KOPT-K1 (cell line): ENCODE results near the gene PTPRJ.

ENCODE experiments used
- H3K27ac ChIP-seq: fragments of 200-600 bp; sonication (generic); 2 replicates; pipeline ENCODE4 v1.5.1; 2016; ENCODE audit warnings: antibody characterized with exemption, mild to moderate bottlenecking, low read depth, low read length; ENCODE audit not compliant: poor library complexity, severe bottlenecking
- H3K36me3 ChIP-seq: fragments of 200-600 bp; sonication (generic); 2 replicates; pipeline ENCODE4 v1.5.1; 2017; ENCODE audit warnings: antibody characterized with exemption, mild to moderate bottlenecking, low read length, moderate library complexity; ENCODE audit not compliant: insufficient read depth
- H3K9me3 ChIP-seq: fragments of 200-600 bp; sonication (generic); 2 replicates; pipeline ENCODE4 v1.5.1; 2017; ENCODE audit warnings: antibody characterized with exemption, low read length, mild to moderate bottlenecking; ENCODE audit not compliant: insufficient read depth, poor library complexity, severe bottlenecking

Gene PTPRJ

GRCh38 chr11:48032721-48033120, 52.4 kb downstream of the PTPRJ start:
- no peaks in the 10 kb centered on the region for H3K9me3 ChIP-seq
- no peaks in the 10 kb centered on the region for H3K36me3 ChIP-seq
- H3K27ac ChIP-seq, result no peak overlapping the region

DNA sequence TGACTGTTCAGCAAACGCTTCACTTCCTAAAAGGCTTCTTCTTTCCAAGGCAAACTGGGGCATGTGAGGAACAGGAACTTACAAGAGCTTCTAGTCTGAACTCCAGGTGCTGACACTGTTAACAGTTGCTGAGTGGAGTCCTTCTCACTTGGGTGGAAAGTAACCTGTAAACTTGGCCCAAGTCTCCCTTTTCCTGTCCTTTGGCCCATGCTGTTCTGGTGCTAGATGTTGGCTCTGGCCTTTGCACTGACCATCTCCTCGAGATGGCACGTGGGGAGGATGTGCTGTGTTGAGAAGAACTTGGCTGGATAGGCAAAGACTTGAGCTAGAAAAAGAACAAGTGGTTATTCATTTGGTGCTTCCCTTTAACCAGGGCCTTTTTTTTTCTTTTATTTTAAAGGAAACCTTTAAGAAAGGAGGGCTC, 53.6 kb downstream of the PTPRJ start:
- Histone ChIP-seq H3K27ac (no peak overlapping the region), H3K36me3 (no peaks in the 10 kb centered on the region)

GRCh38 chr11:48034926-48035871, 54.8 kb downstream of the PTPRJ start:
- H3K9me3 ChIP-seq, result no peaks in the 10 kb centered on the region
- H3K36me3 ChIP-seq, result no peaks in the 10 kb centered on the region
- H3K27ac ChIP-seq, result no peak overlapping the region

More for the DNA sequence above, 53.6 kb downstream of the PTPRJ start:
- H3K9me3 ChIP-seq, result no peaks in the 10 kb centered on the region

DNA sequence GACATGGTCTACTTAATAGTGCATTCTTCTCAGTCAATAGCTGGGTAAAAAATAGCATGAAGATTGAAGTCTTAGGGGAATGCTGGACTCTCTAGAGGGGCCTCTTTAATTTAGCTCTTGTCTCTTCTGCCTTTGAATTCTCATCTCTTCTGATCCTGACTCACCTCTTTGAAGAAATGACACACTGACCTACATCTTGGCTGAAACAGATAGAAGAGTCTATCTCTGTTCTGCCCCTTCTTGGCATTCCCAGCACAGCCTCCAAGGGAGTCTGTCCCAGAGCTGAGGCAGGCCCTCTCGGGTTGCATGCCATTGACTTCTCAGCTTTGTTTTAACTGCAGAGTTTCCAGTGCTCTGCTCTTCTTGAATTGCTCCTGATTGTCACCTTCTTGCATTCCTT, 55.7 kb downstream of the PTPRJ start:
- H3K27ac ChIP-seq, result no peak overlapping the region
- no peaks in the 10 kb centered on the region for H3K9me3 ChIP-seq
- H3K36me3 ChIP-seq, result no peaks in the 10 kb centered on the region

- Histone ChIP-seq H3K9me3 (no peaks in the 10 kb centered on the region), H3K36me3 (no peaks in the 10 kb centered on the region), H3K27ac (no peak overlapping the region)
Observed at GRCh38 chr11:48036466-48036865, 56.1 kb downstream of the PTPRJ start.

DNA sequence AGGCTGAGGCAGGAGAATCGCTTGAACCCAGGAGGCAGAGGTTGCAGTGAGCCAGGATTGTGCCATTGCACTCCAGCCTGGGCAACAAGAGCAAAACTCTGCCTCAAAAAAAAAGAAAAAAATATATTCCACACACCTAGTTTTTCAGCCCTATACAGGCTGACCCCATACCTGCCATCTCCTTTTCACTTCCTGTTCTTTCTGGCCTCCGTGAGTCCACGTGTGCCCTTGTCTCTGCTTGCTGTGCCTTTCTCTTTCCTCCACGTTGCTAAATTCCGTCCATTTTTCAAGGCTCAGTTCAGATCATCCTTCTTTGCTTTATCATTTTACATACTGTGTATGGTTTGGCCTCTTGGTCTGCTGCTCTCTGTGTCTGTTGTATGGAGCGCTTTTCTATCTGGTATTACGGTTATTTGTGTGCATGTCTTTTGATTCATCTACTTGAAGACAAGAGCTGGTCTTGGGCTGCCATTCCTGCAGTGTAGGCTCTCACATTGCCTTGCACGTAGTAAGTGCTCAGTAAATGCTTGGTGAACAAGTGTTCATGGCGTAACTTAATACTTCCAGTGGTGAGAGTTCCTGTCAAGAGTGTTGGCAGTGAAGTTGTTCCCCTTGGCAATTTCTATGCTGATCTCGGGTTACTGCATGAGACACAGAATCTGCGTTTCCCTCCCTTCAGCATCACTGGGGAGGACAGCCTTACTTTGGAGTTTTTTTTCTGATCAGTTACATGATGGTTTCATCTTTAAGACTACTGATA, 57.5 kb downstream of the PTPRJ start:
- no peak overlapping the region for H3K27ac ChIP-seq
- H3K9me3 ChIP-seq, result no peaks in the 10 kb centered on the region
- H3K36me3 ChIP-seq, result no peaks in the 10 kb centered on the region

GRCh38 chr11:48040830-48041444, 60.6 kb downstream of the PTPRJ start:
- Histone ChIP-seq H3K27ac (no peak overlapping the region), H3K36me3 (no peaks in the 10 kb centered on the region), H3K9me3 (no peaks in the 10 kb centered on the region)

GRCh38 chr11:48041877-48042695, 61.7 kb downstream of the PTPRJ start:
- Histone ChIP-seq H3K27ac (no peak overlapping the region), H3K9me3 (no peaks in the 10 kb centered on the region), H3K36me3 (no peaks in the 10 kb centered on the region)

DNA sequence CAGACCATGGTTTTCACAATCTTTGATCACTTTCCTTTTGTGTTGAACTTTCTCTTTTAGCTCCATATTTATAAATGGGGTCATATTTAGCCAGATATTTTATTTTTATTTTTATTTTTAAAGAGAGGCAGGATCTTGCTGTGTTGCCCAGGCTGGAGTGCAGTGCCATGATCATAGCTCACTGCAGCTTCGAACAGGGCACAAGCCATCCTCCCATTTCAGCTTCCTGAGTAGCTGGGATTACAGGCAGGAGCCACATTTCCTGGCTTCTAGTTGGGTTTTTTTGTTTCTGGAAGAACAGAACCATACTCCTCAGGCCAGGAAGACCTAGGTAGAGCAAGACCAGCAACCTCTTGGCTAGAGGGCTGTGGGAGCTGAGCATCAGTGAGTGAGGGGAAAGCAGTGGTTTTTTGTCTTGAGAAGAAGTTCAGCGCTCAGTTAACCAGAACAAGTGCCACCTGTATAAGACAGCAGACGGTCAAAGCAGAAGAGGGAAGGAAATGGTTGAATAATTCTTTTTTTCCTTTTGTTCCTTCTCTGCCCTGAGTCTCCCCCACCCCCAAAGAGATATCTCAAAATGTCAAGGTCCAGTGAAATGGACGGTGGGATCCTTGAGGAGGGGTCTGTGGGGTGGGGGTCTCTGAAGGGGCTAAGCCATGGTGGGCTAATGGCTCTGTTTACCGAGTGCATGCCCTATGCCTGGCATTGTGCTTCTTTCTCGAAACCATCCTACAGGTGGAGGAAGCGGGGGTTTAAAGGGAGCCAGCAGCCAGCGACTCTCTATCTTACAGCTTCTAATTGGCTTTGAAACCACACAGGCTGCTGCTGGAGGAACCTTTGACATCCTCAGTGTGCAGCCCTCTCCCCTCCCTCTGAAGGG, 63.0 kb downstream of the PTPRJ start:
- Histone ChIP-seq H3K9me3 (no peaks in the 10 kb centered on the region), H3K27ac (no peak overlapping the region), H3K36me3 (no peaks in the 10 kb centered on the region)

DNA sequence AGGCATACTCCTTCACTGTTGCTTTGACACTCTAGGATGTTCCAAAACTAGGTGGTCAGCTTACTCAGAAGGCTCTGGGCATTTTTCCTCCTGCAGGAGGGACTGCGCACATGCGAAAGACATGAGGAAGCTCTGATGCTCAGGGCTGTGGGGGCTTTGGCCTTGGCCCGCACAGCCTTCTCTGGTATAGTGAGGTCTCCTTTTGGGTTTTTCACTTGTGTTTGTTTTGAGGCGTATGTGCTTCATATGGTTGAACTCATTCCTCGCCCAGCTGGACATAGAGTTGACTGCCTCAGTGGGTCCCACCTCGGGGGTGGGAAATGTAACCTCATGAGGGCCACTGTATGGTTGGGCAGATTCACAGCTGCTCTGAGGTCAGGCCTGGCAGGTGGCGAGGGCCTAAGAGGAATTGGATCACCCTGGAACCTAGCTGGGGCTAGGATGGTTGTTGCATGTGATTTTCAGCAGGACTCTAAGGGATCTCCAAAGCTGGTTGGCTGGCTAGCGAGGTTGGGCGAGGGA, 63.7 kb downstream of the PTPRJ start:
- Histone ChIP-seq H3K9me3 (no peaks in the 10 kb centered on the region), H3K27ac (no peak overlapping the region), H3K36me3 (no peaks in the 10 kb centered on the region)

DNA sequence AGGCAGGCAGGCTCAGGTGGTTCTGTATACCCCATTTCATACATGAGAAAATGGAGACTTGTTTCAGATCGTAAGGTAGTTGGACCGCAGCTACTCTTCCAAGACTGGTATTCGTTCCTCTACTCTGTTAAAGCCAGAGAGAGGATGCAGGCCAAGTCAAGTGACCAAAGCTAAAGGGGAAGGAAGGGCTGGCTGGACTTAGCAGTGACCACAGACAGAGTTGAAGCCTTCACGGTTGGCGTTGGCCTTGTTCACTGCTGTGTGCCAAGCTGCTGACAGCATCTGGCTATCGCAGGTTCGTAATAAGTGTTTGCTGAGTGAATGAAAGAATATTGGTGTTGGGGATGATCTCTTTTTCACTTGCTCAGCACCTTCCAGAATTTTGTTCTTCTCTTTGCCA, 64.2 kb downstream of the PTPRJ start:
- Histone ChIP-seq H3K27ac (no peak overlapping the region), H3K36me3 (no peaks in the 10 kb centered on the region), H3K9me3 (no peaks in the 10 kb centered on the region)

- Histone ChIP-seq H3K9me3 (no peaks in the 10 kb centered on the region), H3K27ac (no peak overlapping the region), H3K36me3 (no peaks in the 10 kb centered on the region)
Observed at GRCh38 chr11:48045536-48045935, 65.2 kb downstream of the PTPRJ start.

DNA sequence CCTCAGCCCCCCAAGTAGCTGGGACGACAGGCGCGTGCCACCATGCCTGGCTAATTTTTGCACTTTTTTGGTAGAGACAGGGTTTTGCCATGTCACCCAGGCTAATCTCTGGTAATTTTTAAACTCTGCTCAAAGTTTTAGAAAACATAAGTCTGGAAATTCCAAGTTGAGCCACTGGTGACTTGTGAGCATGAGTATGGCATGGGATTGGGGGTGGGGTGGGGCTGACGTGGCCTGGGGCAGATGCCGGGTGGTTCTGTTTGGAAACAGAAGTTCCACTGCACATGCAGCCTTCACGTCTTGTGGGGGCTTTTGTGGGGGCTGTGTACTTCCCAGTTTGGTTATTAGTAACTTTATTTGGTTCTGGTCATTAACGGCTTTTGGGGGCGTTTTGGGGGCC, 67.3 kb downstream of the PTPRJ start:
- H3K9me3 ChIP-seq, result no peaks in the 10 kb centered on the region
- no peaks in the 10 kb centered on the region for H3K36me3 ChIP-seq
- no peak overlapping the region for H3K27ac ChIP-seq

DNA sequence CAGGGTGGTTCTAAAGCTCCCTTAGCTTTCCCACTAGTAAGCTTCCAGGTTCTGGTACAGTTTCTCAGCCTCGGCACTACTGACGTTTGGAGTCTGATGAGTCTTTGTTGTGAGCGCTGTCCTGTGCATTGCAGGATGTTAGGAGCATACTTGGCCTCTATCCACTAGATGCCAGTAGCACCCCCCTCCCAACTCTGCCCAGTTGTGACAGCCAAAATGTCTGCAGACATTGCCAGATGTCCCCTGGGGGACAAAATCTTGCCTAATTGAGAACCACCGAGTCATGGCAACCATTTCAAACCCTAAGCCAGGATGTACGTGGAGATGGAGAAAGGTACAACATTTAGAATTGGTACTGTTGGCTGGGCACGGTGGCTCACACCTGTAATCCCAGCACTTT, 68.7 kb downstream of the PTPRJ start:
- Histone ChIP-seq H3K27ac (no peak overlapping the region), H3K9me3 (no peaks in the 10 kb centered on the region), H3K36me3 (no peaks in the 10 kb centered on the region)
